Gastrocnemius medialis (tissue), 4 donors: ENCODE data around the gene HOXD8.

Experiments used
- POLR2A ChIP-seq, 2 donors: fragments of 450-650 bp; IDR thresholded peaks; one replicate each; pipeline ENCODE4 v1.6.1; 2017; ENCODE audit warnings: antibody characterized with exemption in 2 of 2, mild to moderate bottlenecking in 2 of 2, moderate library complexity in 2 of 2
- TF ChIP-seq, protein P1 (sequence below), 5 experiments: fragments of 450-650 bp in 3 of 5; fragments of 200-600 bp in 2 of 5; sonication (generic) in 2 of 5; IDR thresholded peaks in 4 of 5; conservative IDR thresholded peaks in 1 of 5; 1 replicate in 4 of 5; 2 replicates in 1 of 5; pipeline ENCODE4 v1.5.1; 2016 to 2019; ENCODE audit warnings: antibody characterized with exemption in 5 of 5, mild to moderate bottlenecking in 3 of 5, moderate library complexity in 3 of 5

DNA sequence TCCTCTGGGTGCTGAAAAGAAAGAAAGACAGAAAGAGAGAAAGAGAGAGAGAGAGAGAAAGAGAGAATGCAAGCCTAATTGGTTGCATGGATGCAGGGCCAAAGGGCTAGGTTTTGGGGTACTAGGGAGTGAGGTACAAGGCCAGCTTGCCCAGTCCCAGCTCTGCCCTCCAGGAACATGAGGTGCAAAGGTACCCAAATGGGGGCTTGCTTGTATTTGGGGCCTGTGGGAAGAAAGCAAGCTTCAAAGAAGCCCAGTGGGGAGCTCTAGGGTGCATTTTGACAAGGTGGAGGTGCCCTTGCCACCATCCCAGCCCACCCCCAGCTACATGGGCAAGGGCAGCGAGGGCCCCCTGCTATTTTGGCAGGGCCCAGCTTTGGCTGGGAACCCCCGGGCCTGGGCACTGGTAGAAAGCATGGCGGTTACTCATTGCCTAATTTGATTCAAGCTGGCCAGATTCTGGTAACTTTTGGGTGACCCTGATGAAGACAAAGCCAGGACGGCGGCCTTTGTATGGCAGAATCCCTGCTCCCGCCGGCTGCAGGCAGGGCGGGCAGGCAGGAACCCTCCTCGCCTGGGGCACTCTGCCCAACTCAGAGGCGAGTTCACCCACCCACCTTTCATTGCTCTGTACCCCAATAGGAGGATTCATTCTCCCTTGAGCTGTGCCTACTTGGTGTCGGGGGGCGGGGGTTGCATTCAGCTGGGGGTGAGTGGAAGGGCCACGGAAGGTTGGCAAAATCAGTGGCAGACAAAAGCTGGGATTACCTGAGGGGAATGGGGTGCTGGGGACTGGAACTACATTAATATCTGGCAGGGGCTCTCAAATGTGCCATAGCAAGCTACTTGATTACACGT is 21.3 kb downstream of the HOXD8 start:
- TF ChIP-seq, protein P1, sequence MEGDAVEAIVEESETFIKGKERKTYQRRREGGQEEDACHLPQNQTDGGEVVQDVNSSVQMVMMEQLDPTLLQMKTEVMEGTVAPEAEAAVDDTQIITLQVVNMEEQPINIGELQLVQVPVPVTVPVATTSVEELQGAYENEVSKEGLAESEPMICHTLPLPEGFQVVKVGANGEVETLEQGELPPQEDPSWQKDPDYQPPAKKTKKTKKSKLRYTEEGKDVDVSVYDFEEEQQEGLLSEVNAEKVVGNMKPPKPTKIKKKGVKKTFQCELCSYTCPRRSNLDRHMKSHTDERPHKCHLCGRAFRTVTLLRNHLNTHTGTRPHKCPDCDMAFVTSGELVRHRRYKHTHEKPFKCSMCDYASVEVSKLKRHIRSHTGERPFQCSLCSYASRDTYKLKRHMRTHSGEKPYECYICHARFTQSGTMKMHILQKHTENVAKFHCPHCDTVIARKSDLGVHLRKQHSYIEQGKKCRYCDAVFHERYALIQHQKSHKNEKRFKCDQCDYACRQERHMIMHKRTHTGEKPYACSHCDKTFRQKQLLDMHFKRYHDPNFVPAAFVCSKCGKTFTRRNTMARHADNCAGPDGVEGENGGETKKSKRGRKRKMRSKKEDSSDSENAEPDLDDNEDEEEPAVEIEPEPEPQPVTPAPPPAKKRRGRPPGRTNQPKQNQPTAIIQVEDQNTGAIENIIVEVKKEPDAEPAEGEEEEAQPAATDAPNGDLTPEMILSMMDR (IDR thresholded peaks at IDR 0.05 in 4 of 5, conservative IDR thresholded peaks at IDR 0.05 in 1 of 5), result no peak
- TF ChIP-seq POLR2A (IDR thresholded peaks at IDR 0.05), result no peak
